Peyer's patch (tissue), 4 donors: ENCODE measurements around the gene IGFBP2. TPM values are rescaled to one million over a fixed set of nuclear protein-coding genes. Genes with fewer than 3 reads are reported as not detected.

ENCODE experiments used
- DNase-seq, 3 donors: peaks; one replicate each; pipeline ENCODE4 v3.0.0-alpha.2; 2017 to 2019
- H3K27ac ChIP-seq, 4 donors: fragments of 200-600 bp; sonication (generic); one replicate each; pipeline ENCODE4 v1.5.1; 2016 to 2019
- H3K27me3 ChIP-seq, 2 donors: fragments of 200-600 bp; sonication (generic); one replicate each; pipeline ENCODE4 v1.5.1; 2019
- H3K36me3 ChIP-seq, 3 donors: fragments of 200-600 bp; sonication (generic); one replicate each; pipeline ENCODE4 v1.5.1; 2016 to 2019
- H3K4me1 ChIP-seq, 4 donors: fragments of 200-600 bp; sonication (generic); one replicate each; pipeline ENCODE4 v1.5.1; 2016 to 2019
- H3K4me3 ChIP-seq, 4 donors: fragments of 200-600 bp; sonication (generic); 1 replicate in 3 of 4; 2 replicates in 1 of 4; pipeline ENCODE4 v1.5.1; 2016 to 2019; ENCODE audit warnings: mild to moderate bottlenecking in 1 of 4
- H3K9me3 ChIP-seq, 4 donors: fragments of 200-600 bp; sonication (generic); one replicate each; pipeline ENCODE4 v1.5.1; 2016 to 2019; ENCODE audit warnings: mild to moderate bottlenecking in 1 of 4
- POLR2A ChIP-seq, 2 donors: fragments of 450-650 bp; IDR thresholded peaks; one replicate each; pipeline ENCODE4 v1.5.1; 2017; ENCODE audit warnings: antibody characterized with exemption in 2 of 2, mild to moderate bottlenecking in 2 of 2, moderate library complexity in 2 of 2
- total RNA-seq, 4 donors: library from RNA; depleted of rRNA; stranded (reverse); fragments of >200 nt; gene quantifications; one replicate each; pipeline ENCODE4 v1.1.0, GENCODE V29; 2016
- TF ChIP-seq, protein P1 (sequence below), 6 experiments: fragments of 450-650 bp in 4 of 6; fragments of 200-600 bp in 2 of 6; sonication (generic) in 1 of 6; IDR thresholded peaks; one replicate each; pipeline ENCODE4 v1.5.1; 2017 to 2019; ENCODE audit warnings: antibody characterized with exemption in 6 of 6, mild to moderate bottlenecking in 3 of 6, moderate library complexity in 1 of 6

The IGFBP2 gene
- total RNA-seq, 4 donors from 2014 or later = 24.8 to 51.9 (median 44.6) TPM

DNA sequence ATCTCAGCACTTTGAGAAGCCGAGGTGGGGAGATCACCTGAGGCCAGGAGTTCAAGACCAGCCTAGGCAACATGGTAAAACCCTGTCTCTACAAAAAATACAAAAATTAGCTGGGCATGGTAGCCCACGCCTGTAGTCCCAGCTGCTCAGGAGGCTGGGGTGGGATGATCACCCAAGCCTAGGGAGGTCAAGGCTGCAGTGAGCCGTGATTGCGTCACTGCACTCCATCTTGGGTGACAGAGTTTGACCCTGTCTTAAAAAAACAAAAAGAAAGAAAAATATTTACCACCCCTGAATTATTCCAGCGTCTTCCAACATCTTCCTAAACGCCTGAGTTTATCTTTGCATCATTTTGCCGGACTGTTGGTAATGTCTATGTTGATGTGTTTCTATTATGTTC lies 68.3 kb downstream of the IGFBP2 start:
- Histone ChIP-seq H3K4me1 (peaks cover 0 to under 1% (median 0%) of the 10 kb centered on the region in 4 donors), H3K4me3 (no peak overlapping the region), H3K27ac (no peak overlapping the region), H3K27me3 (no peaks in the 10 kb centered on the region), H3K9me3 (no peaks in the 10 kb centered on the region), H3K36me3 (no peaks in the 10 kb centered on the region)
- TF ChIP-seq POLR2A (IDR thresholded peaks at IDR 0.05) = no peak
- TF ChIP-seq, protein P1, sequence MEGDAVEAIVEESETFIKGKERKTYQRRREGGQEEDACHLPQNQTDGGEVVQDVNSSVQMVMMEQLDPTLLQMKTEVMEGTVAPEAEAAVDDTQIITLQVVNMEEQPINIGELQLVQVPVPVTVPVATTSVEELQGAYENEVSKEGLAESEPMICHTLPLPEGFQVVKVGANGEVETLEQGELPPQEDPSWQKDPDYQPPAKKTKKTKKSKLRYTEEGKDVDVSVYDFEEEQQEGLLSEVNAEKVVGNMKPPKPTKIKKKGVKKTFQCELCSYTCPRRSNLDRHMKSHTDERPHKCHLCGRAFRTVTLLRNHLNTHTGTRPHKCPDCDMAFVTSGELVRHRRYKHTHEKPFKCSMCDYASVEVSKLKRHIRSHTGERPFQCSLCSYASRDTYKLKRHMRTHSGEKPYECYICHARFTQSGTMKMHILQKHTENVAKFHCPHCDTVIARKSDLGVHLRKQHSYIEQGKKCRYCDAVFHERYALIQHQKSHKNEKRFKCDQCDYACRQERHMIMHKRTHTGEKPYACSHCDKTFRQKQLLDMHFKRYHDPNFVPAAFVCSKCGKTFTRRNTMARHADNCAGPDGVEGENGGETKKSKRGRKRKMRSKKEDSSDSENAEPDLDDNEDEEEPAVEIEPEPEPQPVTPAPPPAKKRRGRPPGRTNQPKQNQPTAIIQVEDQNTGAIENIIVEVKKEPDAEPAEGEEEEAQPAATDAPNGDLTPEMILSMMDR (IDR thresholded peaks at IDR 0.05) = no peak
- DNase-seq = no peak

DNA sequence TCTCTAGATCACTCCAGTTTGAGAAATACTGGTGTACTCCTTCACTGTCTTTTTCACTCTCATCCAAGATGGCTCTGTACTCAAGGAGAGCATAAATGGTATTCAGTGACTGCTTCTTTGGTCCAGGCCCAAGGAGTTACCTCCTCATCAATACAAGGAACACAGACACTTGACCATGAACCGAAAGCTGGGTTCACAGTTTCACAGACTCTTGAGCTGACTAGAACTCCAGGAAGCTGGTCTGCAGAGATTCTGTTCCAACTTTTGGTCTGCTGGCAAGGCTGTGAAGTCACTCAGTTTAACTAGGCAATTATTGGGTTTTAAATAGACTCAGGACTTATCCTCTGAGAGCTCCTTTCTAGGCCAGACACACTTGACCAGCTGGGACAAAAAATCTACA lies 69.5 kb downstream of the IGFBP2 start:
- H3K27ac ChIP-seq = no peak overlapping the region
- no peaks in the 10 kb centered on the region for H3K4me1 ChIP-seq

DNA sequence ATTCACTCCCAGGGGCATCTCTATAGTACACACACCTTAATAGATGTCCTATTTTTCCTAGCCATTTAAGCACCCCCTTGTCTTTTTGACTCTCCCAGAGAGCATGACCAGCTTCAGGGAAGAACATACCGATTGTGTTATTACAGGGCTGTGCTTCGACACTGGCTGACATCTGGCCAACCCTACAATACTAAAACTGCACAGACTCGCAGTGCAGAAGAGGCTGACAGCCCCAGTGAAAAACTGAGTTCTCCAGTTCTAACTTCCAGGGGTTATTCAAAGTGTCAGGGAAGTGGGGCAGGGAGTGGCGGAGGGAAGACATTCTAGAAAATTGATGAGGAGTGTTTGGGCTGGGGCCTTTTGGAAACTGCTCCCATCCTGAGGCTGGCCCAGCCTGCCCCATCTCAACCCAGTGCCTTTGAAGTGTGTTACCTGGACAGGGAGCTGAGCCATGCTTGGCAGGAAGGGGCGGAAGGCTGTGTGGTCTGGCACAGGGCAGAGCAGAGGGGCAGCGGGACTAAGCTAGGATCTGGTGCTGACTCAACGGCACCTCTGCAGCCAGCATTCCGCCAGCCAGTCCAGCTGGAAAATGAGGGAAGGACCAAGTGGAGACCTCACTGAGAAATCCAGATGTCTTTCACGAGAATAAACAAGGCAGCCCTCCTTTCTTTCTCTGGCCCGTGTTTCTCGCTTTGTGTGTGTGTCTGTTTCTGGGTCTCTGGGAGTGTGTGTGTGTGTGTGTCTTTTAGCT lies 77.5 kb downstream of the IGFBP2 start:
- TF ChIP-seq, protein P1 (IDR thresholded peaks at IDR 0.05) = no peak
- no peaks in the 10 kb centered on the region for H3K36me3 ChIP-seq
- no peaks in the 10 kb centered on the region for H3K9me3 ChIP-seq
- H3K27ac ChIP-seq = peak overlapping the region; percentile 22 to 79 (median 50)
- no peaks in the 10 kb centered on the region for H3K4me1 ChIP-seq
- H3K4me3 ChIP-seq = no peak overlapping the region
- no peak for DNase-seq
- H3K27me3 ChIP-seq = no peaks in the 10 kb centered on the region

More for the DNA sequence above, 69.5 kb downstream of the IGFBP2 start:
- peak in 1 of 3 donors; percentile 30 for DNase-seq
- Histone ChIP-seq H3K4me3 (no peak overlapping the region), H3K9me3 (no peaks in the 10 kb centered on the region), H3K36me3 (no peaks in the 10 kb centered on the region), H3K27me3 (no peaks in the 10 kb centered on the region)
- TF ChIP-seq, protein P1 (IDR thresholded peaks at IDR 0.05) = no peak
- TF ChIP-seq POLR2A (IDR thresholded peaks at IDR 0.05) = no peak

DNA sequence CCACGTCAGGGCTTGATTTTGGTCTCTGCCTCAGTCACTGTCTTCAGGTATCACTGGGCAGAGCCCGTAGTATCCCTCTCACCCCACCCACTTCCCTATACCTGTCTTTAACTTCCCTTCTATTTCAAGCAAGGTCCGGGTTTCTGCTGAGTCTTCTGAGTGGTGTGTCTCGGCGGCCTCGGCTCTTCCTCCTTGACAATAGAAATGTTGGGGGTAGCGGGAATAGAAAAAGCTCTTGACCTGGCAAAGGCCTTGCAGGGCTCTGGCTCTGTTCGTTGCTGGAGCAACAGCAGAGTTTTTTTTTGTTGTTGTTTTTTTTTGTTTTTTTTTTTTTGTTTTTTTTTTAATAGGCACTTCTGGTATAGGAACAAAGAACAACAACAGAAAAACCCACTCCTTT lies 78.1 kb downstream of the IGFBP2 start:
- DNase-seq = no peak
- Histone ChIP-seq H3K4me3 (no peak overlapping the region), H3K36me3 (no peaks in the 10 kb centered on the region), H3K9me3 (no peaks in the 10 kb centered on the region), H3K27ac (peak overlapping the region in 3 of 4 donors; percentile 3 to 79 (median 65)), H3K27me3 (no peaks in the 10 kb centered on the region), H3K4me1 (no peaks in the 10 kb centered on the region)
- TF ChIP-seq, protein P1 (IDR thresholded peaks at IDR 0.05) = no peak
- TF ChIP-seq POLR2A (IDR thresholded peaks at IDR 0.05) = no peak

DNA sequence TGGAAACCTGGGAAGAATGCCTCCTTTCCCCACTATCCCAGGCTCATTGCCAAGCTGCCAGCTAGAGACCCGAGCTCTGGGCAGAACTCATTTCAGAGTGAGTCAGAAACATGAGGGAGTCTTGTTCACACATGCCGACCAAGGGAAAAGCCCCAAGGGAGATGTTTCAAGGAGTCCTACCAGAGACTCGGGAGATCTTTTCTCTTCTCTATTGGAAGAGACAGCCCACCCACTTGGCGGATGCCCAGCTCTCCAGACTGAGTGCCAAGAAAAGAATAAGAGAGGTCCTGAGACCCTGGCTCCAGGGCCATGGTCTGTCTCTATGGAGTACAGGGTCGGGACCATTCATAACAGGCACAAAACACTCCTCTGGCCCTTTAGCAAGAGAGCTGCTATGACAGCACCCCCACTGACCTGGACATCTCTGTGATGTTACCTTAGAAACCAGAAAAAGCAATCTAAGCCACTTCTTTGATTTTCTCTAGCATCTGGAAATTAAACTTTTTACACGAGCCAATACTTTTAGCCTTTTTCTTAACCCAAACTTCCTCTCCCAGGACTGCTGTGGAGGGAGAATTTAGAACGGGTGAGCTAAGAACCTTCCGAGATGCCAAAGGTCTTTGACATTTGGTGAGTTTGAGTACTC lies 80.6 kb downstream of the IGFBP2 start:
- TF ChIP-seq POLR2A (IDR thresholded peaks at IDR 0.05) = no peak
- TF ChIP-seq, protein P1 (IDR thresholded peaks at IDR 0.05) = no peak
- H3K9me3 ChIP-seq = no peaks in the 10 kb centered on the region
- no peak overlapping the region for H3K4me3 ChIP-seq
- H3K36me3 ChIP-seq = no peaks in the 10 kb centered on the region
- no peaks in the 10 kb centered on the region for H3K27me3 ChIP-seq
- peak overlapping the region in 2 of 4 donors; percentile 8 to 25 for H3K27ac ChIP-seq
- no peaks in the 10 kb centered on the region for H3K4me1 ChIP-seq
- DNase-seq = no peak

Other genes starting within 250 kb of the IGFBP2 start
- 10 to 100 TPM; 27.3 to 76.7 (median 34.4) TPM for gene SMARCAL1, start 220.9 kb upstream of the IGFBP2 start, total RNA-seq
- gene RPL37A, start 134.6 kb upstream of the IGFBP2 start, total RNA-seq = 1,000 to 10,000 TPM in 1 of 4 donors, 100 to 1,000 TPM in 3; 366 to 1,381 (median 655) TPM
- gene IGFBP5, start 62.1 kb downstream of the IGFBP2 start, total RNA-seq = 100 to 1,000 TPM in 1 of 4 donors, 10 to 100 TPM in 3; 41.5 to 183 (median 75.0) TPM
- gene TNP1, start 226.6 kb downstream of the IGFBP2 start, total RNA-seq = not detected